ENCODE results near the gene LYRM7.

Gene LYRM7

GRCh38 chr5:131223751-131224386, 53.1 kb downstream of the LYRM7 start:
- 100% methylated on average over 2 of the region's 2 CpGs for WGBS (ENCODE audit: insufficient coverage)
- H3K9me3 ChIP-seq (ENCODE audit: control extremely low read depth in 1 of 5, control insufficient read depth in 4 of 5, insufficient read depth in 2 of 5, low read depth in 1 of 5, low read length in 4 of 5), result no peaks in the 10 kb centered on the region
- peaks cover 0 to 36% (median 12%) of the 10 kb centered on the region in 4 experiments for H3K4me1 ChIP-seq (ENCODE audit: control extremely low read depth in 1 of 4, control insufficient read depth in 4 of 4, insufficient read depth in 4 of 4, low read length in 3 of 4)
- DNase-seq, result no peak
- CTCF ChIA-PET, result interaction anchor here (0.8 to 1.5 kb wide), 5 partner anchors 8 to 41 kb away, joined by 3 to 7 read pairs (median 5); no protein-coding TSS in a partner anchor
- no peak overlapping the region for H3K4me3 ChIP-seq (ENCODE audit: control insufficient read depth in 1 of 7, extremely low read depth in 1 of 7, insufficient read depth in 4 of 7, low read depth in 2 of 7, low read length in 6 of 7)
- POLR2A ChIA-PET, result no interaction called here
- no peak overlapping the region for H3K27ac ChIP-seq (ENCODE audit: insufficient read depth in 1 of 2, low read depth in 1 of 2, low read length in 2 of 2, poor library complexity in 1 of 2, severe bottlenecking in 2 of 2)
- H3K36me3 ChIP-seq (ENCODE audit: control insufficient read depth in 4 of 4, insufficient read depth in 4 of 4, low read length in 3 of 4), result no peaks in the 10 kb centered on the region
- H3K27me3 ChIP-seq (replicated peaks in 2 of 5; ENCODE audit: control insufficient read depth in 4 of 5, insufficient read depth in 5 of 5, low read length in 4 of 5), result no peaks in the 10 kb centered on the region

- ChIA-PET CTCF (interaction anchor here (0.8 to 1.8 kb wide), 7 partner anchors 8 to 59 kb away, joined by 3 to 7 read pairs (median 4); no protein-coding TSS in a partner anchor), POLR2A (interaction anchor here (0.8 to 1.5 kb wide), 2 partner anchors 12 to 15 kb away, joined by 3 to 5 read pairs; no protein-coding TSS in a partner anchor)
- Histone ChIP-seq H3K4me3 (ENCODE audit: control insufficient read depth in 1 of 7, extremely low read depth in 1 of 7, insufficient read depth in 4 of 7, low read depth in 2 of 7, low read length in 6 of 7) (peak overlapping the region in 2 of 7 experiments; percentile 4 to 36), H3K27me3 (replicated peaks in 2 of 5; ENCODE audit: control insufficient read depth in 4 of 5, insufficient read depth in 5 of 5, low read length in 4 of 5) (no peaks in the 10 kb centered on the region), H3K27ac (ENCODE audit: insufficient read depth in 1 of 2, low read depth in 1 of 2, low read length in 2 of 2, poor library complexity in 1 of 2, severe bottlenecking in 2 of 2) (no peak overlapping the region), H3K36me3 (ENCODE audit: control insufficient read depth in 4 of 4, insufficient read depth in 4 of 4, low read length in 3 of 4) (no peaks in the 10 kb centered on the region), H3K4me1 (ENCODE audit: control extremely low read depth in 1 of 4, control insufficient read depth in 4 of 4, insufficient read depth in 4 of 4, low read length in 3 of 4) (peaks cover 0 to 36% (median 12%) of the 10 kb centered on the region in 4 experiments), H3K9me3 (ENCODE audit: control extremely low read depth in 1 of 5, control insufficient read depth in 4 of 5, insufficient read depth in 2 of 5, low read depth in 1 of 5, low read length in 4 of 5) (no peaks in the 10 kb centered on the region)
- WGBS (ENCODE audit: insufficient coverage), result 56% methylated on average over 6 of the region's 6 CpGs
- peak; percentile 13 to 58 (median 53) for DNase-seq
These were observed 53.9 kb downstream of the LYRM7 start for GRCh38 chr5:131224387-131225201.

- no peak overlapping the region for H3K4me3 ChIP-seq (ENCODE audit: control insufficient read depth in 1 of 7, extremely low read depth in 1 of 7, insufficient read depth in 4 of 7, low read depth in 2 of 7, low read length in 6 of 7)
- 90% methylated on average over 2 of the region's 4 CpGs for WGBS (ENCODE audit: insufficient coverage)
- no peaks in the 10 kb centered on the region for H3K27me3 ChIP-seq (replicated peaks in 2 of 5; ENCODE audit: control insufficient read depth in 4 of 5, insufficient read depth in 5 of 5, low read length in 4 of 5)
- H3K9me3 ChIP-seq (ENCODE audit: control extremely low read depth in 1 of 5, control insufficient read depth in 4 of 5, insufficient read depth in 2 of 5, low read depth in 1 of 5, low read length in 4 of 5), result no peaks in the 10 kb centered on the region
- POLR2A ChIA-PET, result interaction anchor here (0.8 to 1.5 kb wide), 2 partner anchors 12 to 16 kb away, joined by 3 to 5 read pairs; no protein-coding TSS in a partner anchor
- H3K27ac ChIP-seq (ENCODE audit: insufficient read depth in 1 of 2, low read depth in 1 of 2, low read length in 2 of 2, poor library complexity in 1 of 2, severe bottlenecking in 2 of 2), result no peak overlapping the region
- peaks cover 0 to 36% (median 12%) of the 10 kb centered on the region in 4 experiments for H3K4me1 ChIP-seq (ENCODE audit: control extremely low read depth in 1 of 4, control insufficient read depth in 4 of 4, insufficient read depth in 4 of 4, low read length in 3 of 4)
- no peaks in the 10 kb centered on the region for H3K36me3 ChIP-seq (ENCODE audit: control insufficient read depth in 4 of 4, insufficient read depth in 4 of 4, low read length in 3 of 4)
- DNase-seq, result no peak
- CTCF ChIA-PET, result interaction anchor here (0.9 to 1.8 kb wide), 8 partner anchors 9 to 60 kb away, joined by 3 to 7 read pairs (median 3); no protein-coding TSS in a partner anchor
These were observed 54.7 kb downstream of the LYRM7 start for GRCh38 chr5:131225282-131225974.

GRCh38 chr5:131226899-131227298, 56.2 kb downstream of the LYRM7 start:
- Histone ChIP-seq H3K9me3 (ENCODE audit: control extremely low read depth in 1 of 5, control insufficient read depth in 4 of 5, insufficient read depth in 2 of 5, low read depth in 1 of 5, low read length in 4 of 5) (no peaks in the 10 kb centered on the region), H3K36me3 (ENCODE audit: control insufficient read depth in 4 of 4, insufficient read depth in 4 of 4, low read length in 3 of 4) (no peaks in the 10 kb centered on the region), H3K4me1 (ENCODE audit: control extremely low read depth in 1 of 4, control insufficient read depth in 4 of 4, insufficient read depth in 4 of 4, low read length in 3 of 4) (peaks cover 0 to 34% (median 12%) of the 10 kb centered on the region in 4 experiments), H3K4me3 (ENCODE audit: control insufficient read depth in 1 of 7, extremely low read depth in 1 of 7, insufficient read depth in 4 of 7, low read depth in 2 of 7, low read length in 6 of 7) (no peak overlapping the region), H3K27ac (ENCODE audit: insufficient read depth in 1 of 2, low read depth in 1 of 2, low read length in 2 of 2, poor library complexity in 1 of 2, severe bottlenecking in 2 of 2) (no peak overlapping the region), H3K27me3 (replicated peaks in 2 of 5; ENCODE audit: control insufficient read depth in 4 of 5, insufficient read depth in 5 of 5, low read length in 4 of 5) (no peaks in the 10 kb centered on the region)
- CTCF ChIA-PET, result interaction anchor here (0.7 to 1.4 kb wide), 2 partner anchors 12 to 39 kb away, joined by 3 read pairs; no protein-coding TSS in a partner anchor
- 100% methylated on average over 2 of the region's 2 CpGs for WGBS (ENCODE audit: insufficient coverage)
- no peak for DNase-seq
- POLR2A ChIA-PET, result interaction anchor here (0.7 kb wide), 1 partner anchor 17 kb away, joined by 4 read pairs; no protein-coding TSS in a partner anchor

GRCh38 chr5:131228646-131229045, 57.9 kb downstream of the LYRM7 start:
- Histone ChIP-seq H3K4me1 (ENCODE audit: control extremely low read depth in 1 of 4, control insufficient read depth in 4 of 4, insufficient read depth in 4 of 4, low read length in 3 of 4) (peaks cover 0 to 22% (median 12%) of the 10 kb centered on the region in 4 experiments), H3K4me3 (ENCODE audit: control insufficient read depth in 1 of 7, extremely low read depth in 1 of 7, insufficient read depth in 4 of 7, low read depth in 2 of 7, low read length in 6 of 7) (no peak overlapping the region), H3K9me3 (ENCODE audit: control extremely low read depth in 1 of 5, control insufficient read depth in 4 of 5, insufficient read depth in 2 of 5, low read depth in 1 of 5, low read length in 4 of 5) (no peaks in the 10 kb centered on the region), H3K27ac (ENCODE audit: insufficient read depth in 1 of 2, low read depth in 1 of 2, low read length in 2 of 2, poor library complexity in 1 of 2, severe bottlenecking in 2 of 2) (no peak overlapping the region), H3K36me3 (ENCODE audit: control insufficient read depth in 4 of 4, insufficient read depth in 4 of 4, low read length in 3 of 4) (no peaks in the 10 kb centered on the region), H3K27me3 (replicated peaks in 2 of 5; ENCODE audit: control insufficient read depth in 4 of 5, insufficient read depth in 5 of 5, low read length in 4 of 5) (no peaks in the 10 kb centered on the region)
- CTCF ChIA-PET, result interaction anchor here (1.0 to 1.6 kb wide), 4 partner anchors 10 to 22 kb away, joined by 3 to 6 read pairs (median 4); no protein-coding TSS in a partner anchor
- DNase-seq, result no peak
- WGBS (ENCODE audit: insufficient coverage), result no CpG with 5 or more reads among the region's 1 CpG
- POLR2A ChIA-PET, result interaction anchor here (1.2 kb wide), 1 partner anchor 13 kb away, joined by 3 read pairs; no protein-coding TSS in a partner anchor

GRCh38 chr5:131229623-131230022, 58.9 kb downstream of the LYRM7 start:
- no peak for DNase-seq
- CTCF ChIA-PET, result interaction anchor here (0.8 to 1.1 kb wide), 3 partner anchors 10 to 21 kb away, joined by 3 read pairs; no protein-coding TSS in a partner anchor
- Histone ChIP-seq H3K4me3 (ENCODE audit: control insufficient read depth in 1 of 7, extremely low read depth in 1 of 7, insufficient read depth in 4 of 7, low read depth in 2 of 7, low read length in 6 of 7) (no peak overlapping the region), H3K27ac (ENCODE audit: insufficient read depth in 1 of 2, low read depth in 1 of 2, low read length in 2 of 2, poor library complexity in 1 of 2, severe bottlenecking in 2 of 2) (no peak overlapping the region), H3K9me3 (ENCODE audit: control extremely low read depth in 1 of 5, control insufficient read depth in 4 of 5, insufficient read depth in 2 of 5, low read depth in 1 of 5, low read length in 4 of 5) (no peaks in the 10 kb centered on the region), H3K36me3 (ENCODE audit: control insufficient read depth in 4 of 4, insufficient read depth in 4 of 4, low read length in 3 of 4) (no peaks in the 10 kb centered on the region), H3K27me3 (replicated peaks in 2 of 5; ENCODE audit: control insufficient read depth in 4 of 5, insufficient read depth in 5 of 5, low read length in 4 of 5) (no peaks in the 10 kb centered on the region), H3K4me1 (ENCODE audit: control extremely low read depth in 1 of 4, control insufficient read depth in 4 of 4, insufficient read depth in 4 of 4, low read length in 3 of 4) (peaks cover 0 to 12% (median 4%) of the 10 kb centered on the region in 4 experiments)
- no CpG with 5 or more reads among the region's 4 CpGs for WGBS (ENCODE audit: insufficient coverage)
- POLR2A ChIA-PET, result interaction anchor here (1.2 kb wide), 1 partner anchor 14 kb away, joined by 3 read pairs; no protein-coding TSS in a partner anchor
